ENCODE results near the gene XCR1.

DNA sequence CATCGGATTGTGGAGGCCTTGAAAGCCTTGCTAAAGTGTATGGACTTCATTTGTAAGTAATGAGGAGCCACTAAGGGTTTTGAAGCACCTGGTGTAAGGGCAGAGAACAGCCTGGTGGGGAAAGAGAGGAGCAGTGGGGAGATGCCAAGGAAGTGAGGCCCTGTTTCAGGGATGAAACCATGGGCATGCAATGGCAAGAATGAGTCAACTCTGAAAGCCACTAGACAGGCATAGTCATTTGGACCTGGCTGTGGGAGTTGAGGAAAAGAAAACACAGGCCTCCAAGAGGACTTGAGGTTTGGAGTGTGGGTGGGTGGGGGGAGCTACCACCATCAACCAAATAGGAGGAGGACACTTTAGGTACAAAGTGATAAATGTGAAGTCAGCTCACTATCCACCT is 7.6 kb downstream of the XCR1 start:
- TF ChIP-seq BHLHE40 (IDR thresholded peaks at IDR 0.05; ENCODE audit: borderline replicate concordance) = no peak
- TF ChIP-seq FOXM1 (IDR thresholded peaks at IDR 0.05; ENCODE audit: borderline replicate concordance) = no peak
- no peak for TF ChIP-seq NFRKB (IDR thresholded peaks at IDR 0.05)
- TF ChIP-seq ELF4 (IDR thresholded peaks at IDR 0.05) = no peak
